Calu3 (cell line): ENCODE results near the gene UIMC1. TPM values are rescaled to one million over a fixed set of nuclear protein-coding genes. Genes with fewer than 3 reads are reported as not detected.
A peak's percentile ranks its signal among the peaks of the same experiment; 100 is the strongest.

ENCODE experiments used
- BruUV-seq: library from RNA; stranded (reverse); fragments of 400-500 nt; replicated peaks from 2 replicates; lab custom pipeline; 2021; lab: Mats Ljungman, UMichigan
- CTCF ChIA-PET: fragments of 300-600 bp; sonication (Branson Sonifier 250); formaldehyde crosslinking; loops from one replicate; lab custom pipeline; 2022; ENCODE audit warnings: antibody characterized with exemption; lab: Charles Lee
- DNase-seq: peaks from one replicate; pipeline ENCODE4 v3.0.0; 2022
- H3K27ac Mint-ChIP-seq: one replicate; pipeline ENCODE4 v1.8.0; 2022; ENCODE audit warnings: mixed read lengths; ENCODE audit not compliant: unreplicated experiment
- H3K27me3 Mint-ChIP-seq: one replicate; pipeline ENCODE4 v1.8.0; 2022; ENCODE audit warnings: mixed read lengths; ENCODE audit not compliant: unreplicated experiment
- H3K36me3 Mint-ChIP-seq: one replicate; pipeline ENCODE4 v1.8.0; 2022; ENCODE audit warnings: mild to moderate bottlenecking, moderate library complexity, mixed read lengths; ENCODE audit not compliant: insufficient read depth, unreplicated experiment
- H3K4me1 Mint-ChIP-seq: one replicate; pipeline ENCODE4 v1.8.0; 2022; ENCODE audit warnings: mild to moderate bottlenecking, low read depth, mixed read lengths; ENCODE audit not compliant: unreplicated experiment
- H3K4me3 Mint-ChIP-seq: one replicate; pipeline ENCODE4 v1.8.0; 2022; ENCODE audit warnings: mild to moderate bottlenecking, low read depth, moderate library complexity, mixed read lengths; ENCODE audit not compliant: unreplicated experiment
- H3K9me3 Mint-ChIP-seq: one replicate; pipeline ENCODE4 v1.8.0; 2022; ENCODE audit warnings: low read depth, mixed read lengths; ENCODE audit not compliant: unreplicated experiment
- intact Hi-C: fragments of 100-400 bp; cut with micrococcal nuclease; formaldehyde crosslinking; loops from one replicate; pipeline ENCODE4 v1.10.0; 2022; ENCODE audit not compliant: unreplicated experiment
- total RNA-seq: library from RNA; stranded (reverse); gene quantifications from 2 replicates; pipeline ENCODE4 v1.2.3, GENCODE V29; 2022
- TF ChIP-seq, protein P1 (sequence below): fragments of 200-600 bp; IDR thresholded peaks from one replicate; pipeline ENCODE4 v1.8.0; 2022; ENCODE audit warnings: antibody characterized with exemption; ENCODE audit not compliant: unreplicated experiment

Gene UIMC1
- total RNA-seq, 1 experiment from 2014 or later = 51.3 TPM

DNA sequence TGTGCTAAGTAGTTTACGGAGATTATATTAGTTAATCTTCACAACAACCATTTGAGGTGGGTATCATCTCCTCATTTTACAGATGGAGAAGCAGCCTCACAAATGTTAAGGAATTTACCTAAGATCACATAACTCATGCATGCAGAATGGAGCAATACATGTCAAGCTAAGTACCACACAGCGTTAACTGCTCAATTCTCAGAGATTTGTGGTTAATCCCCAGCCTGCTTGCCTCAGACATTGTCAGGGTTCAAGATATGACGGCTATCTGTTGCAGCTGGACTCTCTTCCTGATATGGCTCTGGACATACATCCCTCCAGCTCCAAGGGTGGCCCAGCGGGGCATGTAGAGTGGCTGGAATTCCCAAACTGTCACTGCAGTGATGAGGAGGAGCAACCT lies 8.6 kb upstream of the UIMC1 start:
- CTCF ChIA-PET = interaction anchor here (0.6 kb wide), 1 partner anchor 17 kb away, joined by 4 read pairs; no protein-coding TSS in a partner anchor
- no peaks in the 10 kb centered on the region for H3K9me3 Mint-ChIP-seq
- H3K36me3 Mint-ChIP-seq = no peaks in the 10 kb centered on the region
- H3K4me1 Mint-ChIP-seq = no peaks in the 10 kb centered on the region
- H3K27me3 Mint-ChIP-seq = no peaks in the 10 kb centered on the region
- no TSS peak for BruUV-seq
- TF ChIP-seq, protein P1, sequence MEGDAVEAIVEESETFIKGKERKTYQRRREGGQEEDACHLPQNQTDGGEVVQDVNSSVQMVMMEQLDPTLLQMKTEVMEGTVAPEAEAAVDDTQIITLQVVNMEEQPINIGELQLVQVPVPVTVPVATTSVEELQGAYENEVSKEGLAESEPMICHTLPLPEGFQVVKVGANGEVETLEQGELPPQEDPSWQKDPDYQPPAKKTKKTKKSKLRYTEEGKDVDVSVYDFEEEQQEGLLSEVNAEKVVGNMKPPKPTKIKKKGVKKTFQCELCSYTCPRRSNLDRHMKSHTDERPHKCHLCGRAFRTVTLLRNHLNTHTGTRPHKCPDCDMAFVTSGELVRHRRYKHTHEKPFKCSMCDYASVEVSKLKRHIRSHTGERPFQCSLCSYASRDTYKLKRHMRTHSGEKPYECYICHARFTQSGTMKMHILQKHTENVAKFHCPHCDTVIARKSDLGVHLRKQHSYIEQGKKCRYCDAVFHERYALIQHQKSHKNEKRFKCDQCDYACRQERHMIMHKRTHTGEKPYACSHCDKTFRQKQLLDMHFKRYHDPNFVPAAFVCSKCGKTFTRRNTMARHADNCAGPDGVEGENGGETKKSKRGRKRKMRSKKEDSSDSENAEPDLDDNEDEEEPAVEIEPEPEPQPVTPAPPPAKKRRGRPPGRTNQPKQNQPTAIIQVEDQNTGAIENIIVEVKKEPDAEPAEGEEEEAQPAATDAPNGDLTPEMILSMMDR = no peak
- intact Hi-C loops = no loop called here
- no peak for DNase-seq
- no peak overlapping the region for H3K4me3 Mint-ChIP-seq
- no peak overlapping the region for H3K27ac Mint-ChIP-seq

DNA sequence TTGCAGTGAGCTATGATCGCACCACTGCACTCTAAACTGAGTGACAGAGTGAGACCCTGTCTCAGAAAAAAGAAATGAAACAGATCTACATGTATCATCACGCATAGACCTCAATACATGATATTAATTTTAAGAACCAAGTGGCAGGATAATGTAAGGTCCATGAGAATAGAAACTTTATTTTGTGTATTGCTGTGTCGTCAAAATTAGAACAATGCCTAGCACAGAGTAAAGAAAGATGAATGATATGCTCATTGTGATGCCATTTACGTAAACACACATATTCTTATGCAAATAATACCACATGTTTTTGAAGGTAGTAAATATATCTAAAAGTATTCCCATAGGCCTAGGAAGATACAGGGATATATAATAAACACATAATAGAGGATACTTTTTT lies 3.6 kb upstream of the UIMC1 start:
- peaks cover 22% of the 10 kb centered on the region for H3K36me3 Mint-ChIP-seq
- no peaks in the 10 kb centered on the region for H3K9me3 Mint-ChIP-seq
- H3K4me1 Mint-ChIP-seq = no peaks in the 10 kb centered on the region
- BruUV-seq = no TSS peak
- no peaks in the 10 kb centered on the region for H3K27me3 Mint-ChIP-seq
- intact Hi-C loops = no loop called here
- no peak overlapping the region for H3K27ac Mint-ChIP-seq
- CTCF ChIA-PET = no interaction called here
- DNase-seq = no peak
- TF ChIP-seq, protein P1 = no peak
- no peak overlapping the region for H3K4me3 Mint-ChIP-seq

DNA sequence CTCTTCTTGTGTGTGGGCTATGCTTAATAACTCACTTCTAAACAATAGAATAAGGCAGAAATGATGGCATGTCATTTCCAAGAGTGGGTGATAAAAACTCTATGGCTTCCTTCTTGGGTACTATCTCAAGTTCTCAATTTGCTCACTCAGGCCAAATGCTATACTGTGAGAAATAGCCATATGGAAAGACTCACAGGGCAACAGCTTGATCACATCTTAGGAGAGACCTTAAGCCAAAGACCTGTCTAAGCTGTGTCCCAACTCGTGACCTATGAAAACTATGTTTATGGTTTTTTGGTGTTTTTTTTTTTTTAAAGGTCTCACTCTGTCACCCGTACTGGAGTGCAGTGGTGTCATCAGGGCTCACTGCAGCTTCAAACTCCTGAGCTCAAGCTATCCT lies 2.1 kb upstream of the UIMC1 start:
- intact Hi-C loops = no loop called here
- no peaks in the 10 kb centered on the region for H3K4me1 Mint-ChIP-seq
- no peaks in the 10 kb centered on the region for H3K9me3 Mint-ChIP-seq
- TF ChIP-seq, protein P1 = no peak
- H3K36me3 Mint-ChIP-seq = peaks cover 27% of the 10 kb centered on the region
- no TSS peak for BruUV-seq
- H3K27ac Mint-ChIP-seq = no peak overlapping the region
- H3K4me3 Mint-ChIP-seq = no peak overlapping the region
- H3K27me3 Mint-ChIP-seq = no peaks in the 10 kb centered on the region
- CTCF ChIA-PET = interaction anchor here (1.0 kb wide), 1 partner anchor 12 kb away, joined by 4 read pairs; no protein-coding TSS in a partner anchor
- DNase-seq = no peak

DNA sequence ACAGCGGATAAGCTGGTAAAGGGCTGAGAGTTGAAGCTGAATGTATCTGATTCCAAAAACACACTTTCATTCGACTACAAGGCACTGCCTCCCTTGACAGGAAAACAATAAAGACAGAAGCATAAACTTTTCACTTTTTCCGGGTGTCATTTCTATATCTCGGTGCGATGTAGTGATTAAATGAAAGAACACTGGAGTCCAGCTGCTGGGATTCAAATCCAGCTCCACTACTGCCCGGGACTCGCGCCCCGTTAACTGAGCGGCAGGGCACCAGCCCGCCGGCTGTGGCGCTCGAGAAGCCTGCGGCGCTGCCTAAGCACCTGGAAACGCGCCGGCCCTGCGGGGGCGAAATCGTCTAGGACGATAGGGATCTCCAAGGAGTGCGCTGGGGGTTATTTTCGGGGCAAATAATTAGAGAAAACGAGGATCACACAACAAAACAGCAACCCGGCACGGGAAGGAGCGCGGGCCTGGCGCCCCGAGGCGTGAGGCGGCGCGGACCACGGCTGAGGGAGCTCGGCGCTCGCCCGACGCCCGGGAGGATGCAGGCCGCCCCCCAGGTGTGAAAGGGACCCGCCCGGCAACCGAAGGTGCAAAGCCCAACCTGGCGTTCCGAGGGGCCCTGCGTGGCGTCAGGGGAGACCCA lies 837 bp downstream of the UIMC1 start:
- intact Hi-C loops = no loop called here
- TF ChIP-seq, protein P1 = peak; percentile 42
- Mint-ChIP-seq H3K4me3 (peak overlapping the region; percentile 99), H3K4me1 (no peaks in the 10 kb centered on the region), H3K27ac (peak overlapping the region; percentile 86), H3K36me3 (peaks cover 36% of the 10 kb centered on the region), H3K27me3 (no peaks in the 10 kb centered on the region), H3K9me3 (no peaks in the 10 kb centered on the region)
- no TSS peak for BruUV-seq
- DNase-seq = peak; percentile 82
- CTCF ChIA-PET = interaction anchor here (0.5 to 1.8 kb wide), 9 partner anchors 9 to 345 kb away, joined by 3 to 11 read pairs (median 3); partner anchors contain the start of genes FGFR4 and ZNF346
